ENCODE measurements around the gene RPA3. TPM values are rescaled to one million over a fixed set of nuclear protein-coding genes. Genes with fewer than 3 reads are reported as not detected.

RPA3 gene
- total RNA-seq, 1 experiment from 2014 or later: 108 TPM

DNA sequence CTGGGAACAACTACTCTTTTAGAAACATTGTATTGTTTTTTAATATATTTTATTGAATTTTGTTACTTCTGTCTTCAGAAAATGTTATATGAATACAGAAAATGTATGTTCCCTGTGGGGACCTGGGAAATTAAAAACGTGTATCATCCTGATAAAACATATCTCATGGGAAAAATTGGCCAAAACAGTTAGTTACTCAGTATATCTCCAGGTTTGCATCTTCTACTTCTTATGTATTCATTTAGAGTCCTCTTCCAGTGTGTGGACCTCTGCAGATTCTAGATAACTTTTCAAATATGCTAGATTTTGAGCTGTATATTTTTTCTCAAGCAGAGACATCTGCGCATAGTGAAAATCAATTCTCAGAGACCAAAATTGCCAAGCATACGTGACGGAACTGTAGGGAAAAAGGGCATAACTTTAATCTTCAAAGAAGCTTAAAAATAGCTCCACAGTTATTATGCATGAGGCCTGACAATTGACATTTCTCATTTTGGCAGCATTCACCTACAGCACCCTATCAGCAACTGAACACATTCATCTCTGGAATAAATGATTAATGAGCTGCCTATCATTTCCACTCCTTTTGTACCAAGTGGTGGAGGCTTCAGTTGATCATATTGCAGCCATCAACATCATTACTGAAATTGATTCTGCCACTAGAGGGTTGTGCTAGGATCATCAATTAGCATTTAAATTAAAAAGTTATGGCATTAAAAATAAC lies 104.2 kb downstream of the RPA3 start:
- no peaks in the 10 kb centered on the region for H3K79me2 ChIP-seq (ENCODE audit: insufficient read depth, low read length)
- H4K8ac ChIP-seq (replicated peaks; ENCODE audit: insufficient read length, low read depth, low read length): no peak overlapping the region
- H3K23ac ChIP-seq (ENCODE audit: insufficient read length, low read depth, low read length): no peak overlapping the region
- no peak overlapping the region for H3K27ac Mint-ChIP-seq
- H3K9me3 ChIP-seq (ENCODE audit: control insufficient read depth, low read depth, low read length): no peaks in the 10 kb centered on the region
- no peak overlapping the region for H2BK20ac ChIP-seq (ENCODE audit: low read depth, low read length, poor library complexity, severe bottlenecking)
- no peak overlapping the region for H2BK120ac ChIP-seq (ENCODE audit: low read depth, low read length, poor library complexity, severe bottlenecking)
- H3K4me2 ChIP-seq (ENCODE audit: insufficient read depth, insufficient read length, low read length): no peak overlapping the region
- no peak overlapping the region for H2BK12ac ChIP-seq (ENCODE audit: insufficient read length, low read depth, low read length)
- no peak overlapping the region for H2BK5ac ChIP-seq (ENCODE audit: insufficient read length, low read length)
- no peaks in the 10 kb centered on the region for H4K20me1 ChIP-seq (ENCODE audit: control insufficient read depth, insufficient read depth, insufficient read length)
- H3K23me2 ChIP-seq (ENCODE audit: insufficient read length, low read depth, low read length, poor library complexity, severe bottlenecking): no peaks in the 10 kb centered on the region
- H3K4me1 Mint-ChIP-seq: no peaks in the 10 kb centered on the region
- no peak overlapping the region for H4K5ac ChIP-seq (ENCODE audit: insufficient read length, low read depth, low read length)
- no peak overlapping the region for H3K4ac ChIP-seq (ENCODE audit: low read depth, low read length)
- DNase-seq: no peak
- no peak overlapping the region for H3T11ph ChIP-seq (ENCODE audit: low read length)
- H3K9ac ChIP-seq (ENCODE audit: extremely low read depth, insufficient read length, low read length): no peak overlapping the region
- H3K9me3 Mint-ChIP-seq: no peaks in the 10 kb centered on the region
- no peaks in the 10 kb centered on the region for H3K79me1 ChIP-seq (ENCODE audit: insufficient read depth, low read depth, low read length, poor library complexity, severe bottlenecking)
- H3K14ac ChIP-seq (ENCODE audit: insufficient read depth, low read length): no peak overlapping the region
- H2BK15ac ChIP-seq (ENCODE audit: low read depth, low read length): no peak overlapping the region
- TF ChIP-seq, protein P1, sequence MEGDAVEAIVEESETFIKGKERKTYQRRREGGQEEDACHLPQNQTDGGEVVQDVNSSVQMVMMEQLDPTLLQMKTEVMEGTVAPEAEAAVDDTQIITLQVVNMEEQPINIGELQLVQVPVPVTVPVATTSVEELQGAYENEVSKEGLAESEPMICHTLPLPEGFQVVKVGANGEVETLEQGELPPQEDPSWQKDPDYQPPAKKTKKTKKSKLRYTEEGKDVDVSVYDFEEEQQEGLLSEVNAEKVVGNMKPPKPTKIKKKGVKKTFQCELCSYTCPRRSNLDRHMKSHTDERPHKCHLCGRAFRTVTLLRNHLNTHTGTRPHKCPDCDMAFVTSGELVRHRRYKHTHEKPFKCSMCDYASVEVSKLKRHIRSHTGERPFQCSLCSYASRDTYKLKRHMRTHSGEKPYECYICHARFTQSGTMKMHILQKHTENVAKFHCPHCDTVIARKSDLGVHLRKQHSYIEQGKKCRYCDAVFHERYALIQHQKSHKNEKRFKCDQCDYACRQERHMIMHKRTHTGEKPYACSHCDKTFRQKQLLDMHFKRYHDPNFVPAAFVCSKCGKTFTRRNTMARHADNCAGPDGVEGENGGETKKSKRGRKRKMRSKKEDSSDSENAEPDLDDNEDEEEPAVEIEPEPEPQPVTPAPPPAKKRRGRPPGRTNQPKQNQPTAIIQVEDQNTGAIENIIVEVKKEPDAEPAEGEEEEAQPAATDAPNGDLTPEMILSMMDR (conservative IDR thresholded peaks at IDR 0.05): no peak
- no peak overlapping the region for H3K4me3 Mint-ChIP-seq
- H3K4me1 ChIP-seq (ENCODE audit: insufficient read depth, low read length): no peaks in the 10 kb centered on the region
- no peak overlapping the region for H3K18ac ChIP-seq (ENCODE audit: insufficient read length, low read depth, low read length)
- H3K27me3 ChIP-seq (ENCODE audit: insufficient read depth, low read length): no peaks in the 10 kb centered on the region
- no peak overlapping the region for H3K27ac ChIP-seq (ENCODE audit: insufficient read length, low read depth, low read length)
- no peak overlapping the region for H4K91ac ChIP-seq (ENCODE audit: insufficient read length, low read depth, low read length)
- H2AFZ ChIP-seq (ENCODE audit: low read length): no peak overlapping the region
- no peaks in the 10 kb centered on the region for H3K36me3 Mint-ChIP-seq (ENCODE audit: insufficient read depth in 1 of 3, low read depth in 3 of 3)
- no CpG with 5 or more reads among the region's 4 CpGs for WGBS (ENCODE audit: extremely low coverage, insufficient read length, low lambda C conversion rate)
- no peak overlapping the region for H2AK5ac ChIP-seq (ENCODE audit: insufficient read length, low read length)
- H3K56ac ChIP-seq (ENCODE audit: insufficient read length, low read depth, low read length): no peak overlapping the region
- no peaks in the 10 kb centered on the region for H3K27me3 Mint-ChIP-seq (ENCODE audit: low read depth)
